UCSD-AML1 (cell line): ENCODE measurements around the gene DEDD2.

Source experiments
- DNase-seq: peaks from one replicate; lab custom pipeline; 2025; ENCODE audit not compliant: unreplicated experiment; lab: John Stamatoyannopoulos, UW

The DEDD2 gene

GRCh38 chr19:42174958-42175734, 42.3 kb downstream of the DEDD2 start:
- no peak for DNase-seq

GRCh38 chr19:42174188-42174587, 43.3 kb downstream of the DEDD2 start:
- DNase-seq: no peak

GRCh38 chr19:42173695-42174094, 43.8 kb downstream of the DEDD2 start:
- no peak for DNase-seq

- no peak for DNase-seq
These were observed 45.2 kb downstream of the DEDD2 start for GRCh38 chr19:42172261-42172660.

GRCh38 chr19:42170715-42171114, 46.8 kb downstream of the DEDD2 start:
- no peak for DNase-seq

GRCh38 chr19:42169486-42170413, 47.7 kb downstream of the DEDD2 start:
- no peak for DNase-seq

GRCh38 chr19:42168206-42168605, 49.3 kb downstream of the DEDD2 start:
- DNase-seq: no peak

- DNase-seq: no peak
These were observed 51.2 kb downstream of the DEDD2 start for GRCh38 chr19:42166316-42166715.

- no peak for DNase-seq
These were observed 52.3 kb downstream of the DEDD2 start for GRCh38 chr19:42165146-42165545.

GRCh38 chr19:42161616-42162263, 55.7 kb downstream of the DEDD2 start:
- DNase-seq: no peak

GRCh38 chr19:42159942-42160341, 57.5 kb downstream of the DEDD2 start:
- DNase-seq: no peak

GRCh38 chr19:42158926-42159325, 58.6 kb downstream of the DEDD2 start:
- DNase-seq: no peak

GRCh38 chr19:42156571-42156970, 60.9 kb downstream of the DEDD2 start:
- DNase-seq: no peak

GRCh38 chr19:42155796-42156195, 61.7 kb downstream of the DEDD2 start:
- no peak for DNase-seq

- DNase-seq: no peak
These were observed 62.8 kb downstream of the DEDD2 start for GRCh38 chr19:42154471-42155323.

GRCh38 chr19:42153672-42154433, 63.6 kb downstream of the DEDD2 start:
- no peak for DNase-seq

- no peak for DNase-seq
These were observed 64.4 kb downstream of the DEDD2 start for GRCh38 chr19:42152910-42153671.

GRCh38 chr19:42151782-42152684, 65.4 kb downstream of the DEDD2 start:
- DNase-seq: no peak
